ENCODE results near the gene FZD10.

DNA sequence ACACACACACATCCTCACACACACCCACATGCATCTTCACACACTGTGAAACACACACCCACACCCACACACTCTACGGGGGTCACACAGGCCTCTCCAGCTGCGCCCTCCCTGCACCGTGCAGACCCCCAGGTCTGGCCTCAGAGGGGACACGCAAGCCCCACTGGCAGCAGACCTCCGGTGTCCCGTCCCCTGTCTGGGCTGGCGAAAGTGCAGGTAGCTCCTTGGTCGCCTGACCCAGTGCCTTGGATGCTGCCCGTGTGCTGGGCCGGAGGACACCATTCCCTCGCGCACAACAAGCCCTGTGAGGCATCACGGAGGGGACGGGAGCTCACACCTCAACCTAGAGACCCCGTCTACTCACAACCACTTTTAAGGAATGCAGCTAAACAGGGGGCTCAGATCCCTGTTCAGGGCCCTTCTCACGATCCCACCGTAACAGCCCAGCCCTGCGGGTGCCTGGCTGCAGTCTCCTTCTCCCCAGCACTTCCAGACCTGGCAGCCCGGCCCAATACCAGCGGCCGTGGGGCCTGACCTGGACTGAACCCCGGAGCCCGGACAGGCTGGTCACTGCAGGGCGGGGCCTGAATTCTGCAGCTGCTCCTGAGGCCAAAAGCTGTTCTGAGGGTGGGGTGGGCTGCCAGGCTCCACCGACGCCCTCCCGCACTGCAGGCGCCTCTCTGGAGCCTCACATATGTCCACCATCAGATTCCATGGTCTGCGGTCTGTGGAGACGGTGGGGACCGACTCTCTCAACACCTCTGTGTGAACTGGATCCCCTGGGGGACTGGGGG, 42.1 kb upstream of the FZD10 start:
- TF ChIP-seq FOXM1 (CRISPR knock-in tag; IDR thresholded peaks at IDR 0.05) (no peak), NR3C1 (CRISPR knock-in tag; IDR thresholded peaks at IDR 0.05) (no peak), CAMTA2 (CRISPR knock-in tag; IDR thresholded peaks at IDR 0.05; ENCODE audit: borderline replicate concordance) (no peak), MYC (CRISPR knock-in tag; IDR thresholded peaks at IDR 0.05; ENCODE audit: borderline replicate concordance) (no peak), ZFP36L1 (CRISPR knock-in tag; IDR thresholded peaks at IDR 0.05) (no peak), ARID2 (CRISPR knock-in tag; IDR thresholded peaks at IDR 0.05; ENCODE audit: borderline replicate concordance) (no peak), HDAC2 (CRISPR knock-in tag; IDR thresholded peaks at IDR 0.05) (no peak), CHCHD3 (CRISPR knock-in tag; IDR thresholded peaks at IDR 0.05) (no peak), ELF1 (CRISPR knock-in tag; IDR thresholded peaks at IDR 0.05) (no peak)
- TF ChIP-seq, protein P1, sequence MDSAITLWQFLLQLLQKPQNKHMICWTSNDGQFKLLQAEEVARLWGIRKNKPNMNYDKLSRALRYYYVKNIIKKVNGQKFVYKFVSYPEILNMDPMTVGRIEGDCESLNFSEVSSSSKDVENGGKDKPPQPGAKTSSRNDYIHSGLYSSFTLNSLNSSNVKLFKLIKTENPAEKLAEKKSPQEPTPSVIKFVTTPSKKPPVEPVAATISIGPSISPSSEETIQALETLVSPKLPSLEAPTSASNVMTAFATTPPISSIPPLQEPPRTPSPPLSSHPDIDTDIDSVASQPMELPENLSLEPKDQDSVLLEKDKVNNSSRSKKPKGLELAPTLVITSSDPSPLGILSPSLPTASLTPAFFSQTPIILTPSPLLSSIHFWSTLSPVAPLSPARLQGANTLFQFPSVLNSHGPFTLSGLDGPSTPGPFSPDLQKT (CRISPR knock-in tag; IDR thresholded peaks at IDR 0.05; ENCODE audit: borderline replicate concordance) = no peak
- TF ChIP-seq, protein P2, sequence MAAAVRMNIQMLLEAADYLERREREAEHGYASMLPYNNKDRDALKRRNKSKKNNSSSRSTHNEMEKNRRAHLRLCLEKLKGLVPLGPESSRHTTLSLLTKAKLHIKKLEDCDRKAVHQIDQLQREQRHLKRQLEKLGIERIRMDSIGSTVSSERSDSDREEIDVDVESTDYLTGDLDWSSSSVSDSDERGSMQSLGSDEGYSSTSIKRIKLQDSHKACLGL (CRISPR knock-in tag; IDR thresholded peaks at IDR 0.05) = no peak
- TF ChIP-seq, protein P3, sequence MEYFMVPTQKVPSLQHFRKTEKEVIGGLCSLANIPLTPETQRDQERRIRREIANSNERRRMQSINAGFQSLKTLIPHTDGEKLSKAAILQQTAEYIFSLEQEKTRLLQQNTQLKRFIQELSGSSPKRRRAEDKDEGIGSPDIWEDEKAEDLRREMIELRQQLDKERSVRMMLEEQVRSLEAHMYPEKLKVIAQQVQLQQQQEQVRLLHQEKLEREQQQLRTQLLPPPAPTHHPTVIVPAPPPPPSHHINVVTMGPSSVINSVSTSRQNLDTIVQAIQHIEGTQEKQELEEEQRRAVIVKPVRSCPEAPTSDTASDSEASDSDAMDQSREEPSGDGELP (IDR thresholded peaks at IDR 0.05; ENCODE audit: borderline replicate concordance, low read depth) = no peak
- TF ChIP-seq, protein P4, sequence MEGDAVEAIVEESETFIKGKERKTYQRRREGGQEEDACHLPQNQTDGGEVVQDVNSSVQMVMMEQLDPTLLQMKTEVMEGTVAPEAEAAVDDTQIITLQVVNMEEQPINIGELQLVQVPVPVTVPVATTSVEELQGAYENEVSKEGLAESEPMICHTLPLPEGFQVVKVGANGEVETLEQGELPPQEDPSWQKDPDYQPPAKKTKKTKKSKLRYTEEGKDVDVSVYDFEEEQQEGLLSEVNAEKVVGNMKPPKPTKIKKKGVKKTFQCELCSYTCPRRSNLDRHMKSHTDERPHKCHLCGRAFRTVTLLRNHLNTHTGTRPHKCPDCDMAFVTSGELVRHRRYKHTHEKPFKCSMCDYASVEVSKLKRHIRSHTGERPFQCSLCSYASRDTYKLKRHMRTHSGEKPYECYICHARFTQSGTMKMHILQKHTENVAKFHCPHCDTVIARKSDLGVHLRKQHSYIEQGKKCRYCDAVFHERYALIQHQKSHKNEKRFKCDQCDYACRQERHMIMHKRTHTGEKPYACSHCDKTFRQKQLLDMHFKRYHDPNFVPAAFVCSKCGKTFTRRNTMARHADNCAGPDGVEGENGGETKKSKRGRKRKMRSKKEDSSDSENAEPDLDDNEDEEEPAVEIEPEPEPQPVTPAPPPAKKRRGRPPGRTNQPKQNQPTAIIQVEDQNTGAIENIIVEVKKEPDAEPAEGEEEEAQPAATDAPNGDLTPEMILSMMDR (CRISPR knock-in tag; IDR thresholded peaks at IDR 0.05) = no peak
- TF ChIP-seq, protein P5, sequence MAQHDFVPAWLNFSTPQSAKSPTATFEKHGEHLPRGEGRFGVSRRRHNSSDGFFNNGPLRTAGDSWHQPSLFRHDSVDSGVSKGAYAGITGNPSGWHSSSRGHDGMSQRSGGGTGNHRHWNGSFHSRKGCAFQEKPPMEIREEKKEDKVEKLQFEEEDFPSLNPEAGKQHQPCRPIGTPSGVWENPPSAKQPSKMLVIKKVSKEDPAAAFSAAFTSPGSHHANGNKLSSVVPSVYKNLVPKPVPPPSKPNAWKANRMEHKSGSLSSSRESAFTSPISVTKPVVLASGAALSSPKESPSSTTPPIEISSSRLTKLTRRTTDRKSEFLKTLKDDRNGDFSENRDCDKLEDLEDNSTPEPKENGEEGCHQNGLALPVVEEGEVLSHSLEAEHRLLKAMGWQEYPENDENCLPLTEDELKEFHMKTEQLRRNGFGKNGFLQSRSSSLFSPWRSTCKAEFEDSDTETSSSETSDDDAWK (CRISPR knock-in tag; IDR thresholded peaks at IDR 0.05) = no peak

All from HepG2 (cell line).